Smooth muscle cell (in vitro differentiated cells): ENCODE data around the gene HS6ST2. TPM values are rescaled to one million over a fixed set of nuclear protein-coding genes. Genes with fewer than 3 reads are reported as not detected.

Experiments
- DNase-seq: peaks from one replicate; lab custom pipeline; 2025; ENCODE audit not compliant: unreplicated experiment; lab: John Stamatoyannopoulos, UW
- H2AFZ ChIP-seq: fragments of 200-600 bp; sonication (generic); 2 replicates; pipeline ENCODE4 v1.6.0; 2016; ENCODE audit warnings: antibody characterized with exemption, low read depth, mild to moderate bottlenecking
- H3F3A ChIP-seq: fragments of 200-600 bp; sonication (generic); 2 replicates; pipeline ENCODE4 v1.6.0; 2017; ENCODE audit warnings: antibody characterized with exemption, low read depth
- H3K27ac ChIP-seq: fragments of 200-600 bp; sonication (generic); 2 replicates; pipeline ENCODE4 v1.5.1; 2016; ENCODE audit warnings: low read depth, mild to moderate bottlenecking
- H3K27me3 ChIP-seq: fragments of 200-600 bp; sonication (generic); 2 replicates; pipeline ENCODE4 v1.6.1; 2016; ENCODE audit warnings: low read depth, mild to moderate bottlenecking
- H3K36me3 ChIP-seq: fragments of 200-600 bp; sonication (generic); 2 replicates; pipeline ENCODE4 v1.5.1; 2016; ENCODE audit warnings: low read depth
- H3K4me1 ChIP-seq: fragments of 200-600 bp; sonication (generic); 2 replicates; pipeline ENCODE4 v1.5.1; 2016; ENCODE audit warnings: low read depth
- H3K4me2 ChIP-seq: fragments of 200-600 bp; sonication (generic); 2 replicates; pipeline ENCODE4 v1.6.0; 2016; ENCODE audit warnings: mild to moderate bottlenecking
- H3K4me3 ChIP-seq: fragments of 200-600 bp; sonication (generic); 2 replicates; pipeline ENCODE4 v1.5.1; 2016; ENCODE audit warnings: mild to moderate bottlenecking
- H3K79me2 ChIP-seq: fragments of 200-600 bp; sonication (generic); 2 replicates; pipeline ENCODE4 v1.6.0; 2016; ENCODE audit warnings: low read depth, mild to moderate bottlenecking
- H3K9ac ChIP-seq: fragments of 200-600 bp; sonication (generic); 2 replicates; pipeline ENCODE4 v1.6.0; 2016; ENCODE audit warnings: low read depth
- H3K9me3 ChIP-seq: fragments of 200-600 bp; sonication (generic); replicated peaks from 2 replicates; pipeline ENCODE4 v1.5.1; 2016; ENCODE audit warnings: low read depth
- H4K20me1 ChIP-seq: fragments of 200-600 bp; sonication (generic); 2 replicates; pipeline ENCODE4 v1.6.0; 2016; ENCODE audit warnings: low read depth
- CTCF ChIP-seq: fragments of 200-600 bp; sonication (generic); IDR thresholded peaks from 2 replicates; pipeline ENCODE4 v1.5.1; 2017; ENCODE audit warnings: borderline replicate concordance, mild to moderate bottlenecking, antibody characterized with exemption; ENCODE audit not compliant: insufficient read depth, poor library complexity, severe bottlenecking
- WGBS: methylation state at CpG from one replicate; pipeline ENCODE4 v1.1.7; 2016; ENCODE audit warnings: low lambda C conversion rate; 5-methylcytosine and 5-hydroxymethylcytosine counted together
- polyA plus RNA-seq: library from polyadenylated mRNA; unstranded; fragments of >200 nt; fragmentation: Nextera tagmentation; extraction: Ambion mirVana; gene quantifications from 2 replicates; pipeline ENCODE4 v1.2.1, GENCODE V29; 2016
- total RNA-seq: library from RNA; depleted of rRNA; stranded (reverse); fragments of >200 nt; gene quantifications from 2 replicates; pipeline ENCODE4 v1.2.3, GENCODE V29; 2014

Gene HS6ST2
- total and polyA plus RNA-seq, 2 experiments from 2014 or later = 12.7 to 13.3 TPM

DNA sequence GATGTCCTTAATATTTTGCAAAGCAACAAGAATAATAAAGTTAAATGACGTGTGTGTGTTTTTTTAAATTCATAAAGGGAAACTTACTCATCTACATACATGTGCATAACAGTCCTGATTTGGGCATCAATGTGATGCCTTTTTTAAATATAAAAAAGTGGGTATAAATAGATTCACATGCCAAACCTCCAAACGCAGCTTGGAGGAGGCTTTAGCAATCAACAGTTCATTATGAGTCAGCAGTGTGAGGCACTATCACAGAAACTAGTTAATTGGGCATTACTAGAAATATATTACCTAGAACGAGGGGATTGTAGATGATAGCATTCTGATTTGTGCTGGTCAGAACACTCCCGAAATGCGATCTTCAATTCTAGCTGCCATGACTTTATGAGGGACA lies 115.1 kb downstream of the HS6ST2 start:
- no peak overlapping the region for H3K4me3 ChIP-seq
- H2AFZ ChIP-seq = no peak overlapping the region
- H3K79me2 ChIP-seq = no peaks in the 10 kb centered on the region
- no peaks in the 10 kb centered on the region for H3F3A ChIP-seq
- H3K36me3 ChIP-seq = no peaks in the 10 kb centered on the region
- H3K9me3 ChIP-seq = no peaks in the 10 kb centered on the region
- H4K20me1 ChIP-seq = no peaks in the 10 kb centered on the region
- H3K27me3 ChIP-seq = no peaks in the 10 kb centered on the region
- H3K4me2 ChIP-seq = no peak overlapping the region
- WGBS = 42% methylated on average over 5 of the region's 5 CpGs
- DNase-seq = no peak
- H3K27ac ChIP-seq = no peak overlapping the region
- no peak overlapping the region for H3K9ac ChIP-seq
- TF ChIP-seq CTCF = no peak
- H3K4me1 ChIP-seq = peaks cover 6% of the 10 kb centered on the region

- Histone ChIP-seq H4K20me1 (no peaks in the 10 kb centered on the region), H3K27ac (no peak overlapping the region), H3K79me2 (no peaks in the 10 kb centered on the region), H3K9ac (no peak overlapping the region), H3K27me3 (no peaks in the 10 kb centered on the region), H3K36me3 (no peaks in the 10 kb centered on the region), H3K4me2 (no peak overlapping the region), H2AFZ (no peak overlapping the region), H3K4me1 (peaks cover 6% of the 10 kb centered on the region), H3K4me3 (no peak overlapping the region), H3F3A (peaks cover 3% of the 10 kb centered on the region), H3K9me3 (no peaks in the 10 kb centered on the region)
- 55% methylated on average over 4 of the region's 4 CpGs for WGBS
- no peak for TF ChIP-seq CTCF
- DNase-seq = no peak
These were observed 115.8 kb downstream of the HS6ST2 start for GRCh38 chrX:132842460-132843238.

- peaks cover 4% of the 10 kb centered on the region for H3K4me1 ChIP-seq
- no peak overlapping the region for H2AFZ ChIP-seq
- no peak overlapping the region for H3K9ac ChIP-seq
- TF ChIP-seq CTCF = no peak
- H4K20me1 ChIP-seq = no peaks in the 10 kb centered on the region
- peaks cover 7% of the 10 kb centered on the region for H3F3A ChIP-seq
- DNase-seq = no peak
- H3K79me2 ChIP-seq = no peaks in the 10 kb centered on the region
- H3K27me3 ChIP-seq = no peaks in the 10 kb centered on the region
- WGBS = 45% methylated on average over 5 of the region's 5 CpGs
- H3K27ac ChIP-seq = peak overlapping the region; percentile 28
- H3K36me3 ChIP-seq = no peaks in the 10 kb centered on the region
- no peak overlapping the region for H3K4me3 ChIP-seq
- peak overlapping the region; percentile 31 for H3K4me2 ChIP-seq
- no peaks in the 10 kb centered on the region for H3K9me3 ChIP-seq
These were observed 120.5 kb downstream of the HS6ST2 start for GRCh38 chrX:132837967-132838366.

DNA sequence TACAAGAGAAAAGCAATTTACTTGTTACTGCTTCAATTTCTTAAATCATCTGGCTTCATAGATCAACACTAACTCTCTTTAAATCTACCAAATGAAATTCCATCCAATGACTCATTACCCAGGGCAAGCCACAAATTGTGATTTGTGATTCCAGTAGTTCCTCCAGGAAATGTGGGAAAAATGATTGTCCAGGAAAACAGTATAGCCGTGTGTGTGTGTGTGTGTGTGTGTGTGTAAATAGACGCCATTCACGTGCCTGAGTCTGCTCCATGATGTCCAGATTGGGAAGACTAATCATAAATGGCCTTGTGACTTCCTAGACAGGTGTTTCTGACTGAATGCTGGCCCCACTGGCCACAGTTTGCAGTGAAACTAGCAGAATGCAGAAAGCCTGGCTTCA lies 121.3 kb downstream of the HS6ST2 start:
- no peaks in the 10 kb centered on the region for H4K20me1 ChIP-seq
- no peak overlapping the region for H3K9ac ChIP-seq
- 31% methylated on average over 3 of the region's 3 CpGs for WGBS
- no peaks in the 10 kb centered on the region for H3K36me3 ChIP-seq
- H3F3A ChIP-seq = peaks cover 7% of the 10 kb centered on the region
- H3K27me3 ChIP-seq = no peaks in the 10 kb centered on the region
- H3K4me1 ChIP-seq = no peaks in the 10 kb centered on the region
- no peaks in the 10 kb centered on the region for H3K79me2 ChIP-seq
- no peak overlapping the region for H3K27ac ChIP-seq
- H3K4me3 ChIP-seq = no peak overlapping the region
- H3K9me3 ChIP-seq = no peaks in the 10 kb centered on the region
- DNase-seq = no peak
- TF ChIP-seq CTCF = no peak
- H3K4me2 ChIP-seq = no peak overlapping the region
- no peak overlapping the region for H2AFZ ChIP-seq
